HepG2 (cell line): ENCODE results near the gene PYGO2. TPM values are rescaled to one million over a fixed set of nuclear protein-coding genes. Genes with fewer than 3 reads are reported as not detected.

Experiments used
- CCDC6 ChIP-seq: sonication (generic); formaldehyde crosslinking; IDR thresholded peaks from 2 replicates; pipeline ENCODE4 v1.8.1; 2022; ENCODE audit warnings: mild to moderate bottlenecking, missing genetic modification reagents, moderate library complexity
- GPBP1L1 ChIP-seq: sonication (generic); formaldehyde crosslinking; IDR thresholded peaks from 2 replicates; pipeline ENCODE4 v1.5.0; 2020; ENCODE audit warnings: mild to moderate bottlenecking, missing genetic modification reagents
- HOXA5 ChIP-seq: sonication (generic); formaldehyde crosslinking; IDR thresholded peaks from 2 replicates; pipeline ENCODE4 v1.4.0; 2020; ENCODE audit warnings: missing genetic modification reagents
- IKZF4 ChIP-seq: sonication (generic); formaldehyde crosslinking; IDR thresholded peaks from 2 replicates; pipeline ENCODE4 v1.5.1; 2020; ENCODE audit warnings: borderline replicate concordance, mild to moderate bottlenecking, low read depth, missing genetic modification reagents; ENCODE audit errors: not compliant biosample characterization
- KLF16 ChIP-seq, 2 experiments: sonication (generic) in 1 of 2; formaldehyde crosslinking in 1 of 2; IDR thresholded peaks; 2 replicates each; pipeline versions ENCODE4 v1.6.1 to v1.8.0; 2016 to 2023; ENCODE audit warnings: missing genetic modification reagents in 2 of 2, missing compliant biosample characterization in 1 of 2
- MAF1 ChIP-seq: sonication (generic); formaldehyde crosslinking; IDR thresholded peaks from 2 replicates; pipeline ENCODE4 v1.5.0; 2020; ENCODE audit warnings: missing genetic modification reagents, borderline replicate concordance
- MAFG ChIP-seq: sonication (generic); formaldehyde crosslinking; IDR thresholded peaks from 2 replicates; pipeline ENCODE4 v1.5.1; 2020; ENCODE audit warnings: mild to moderate bottlenecking, missing genetic modification reagents
- MAX ChIP-seq: IDR thresholded peaks from 2 replicates; pipeline ENCODE4 v1.6.1; 2012; ENCODE audit warnings: inconsistent platforms
- SP1 ChIP-seq, 2 experiments: fragments of 450-650 bp in 1 of 2; sonication (generic) in 1 of 2; formaldehyde crosslinking in 1 of 2; IDR thresholded peaks; 2 replicates each; pipeline versions ENCODE4 v1.4.0 to v1.6.1; 2016 to 2020; ENCODE audit warnings: missing genetic modification reagents in 1 of 2
- SP4 ChIP-seq: sonication (generic); formaldehyde crosslinking; IDR thresholded peaks from 2 replicates; pipeline ENCODE4 v1.8.1; 2023; ENCODE audit warnings: mild to moderate bottlenecking, missing genetic modification reagents
- SRSF4 ChIP-seq: fragments of 200-400 bp; formaldehyde crosslinking; IDR thresholded peaks from one replicate; pipeline ENCODE4 v1.6.1; 2018; ENCODE audit warnings: mild to moderate bottlenecking, low read depth, low read length, moderate library complexity; ENCODE audit not compliant: poor library complexity, severe bottlenecking
- TBX3 ChIP-seq: fragments of 450-650 bp; IDR thresholded peaks from 2 replicates; pipeline ENCODE4 v1.6.1; 2017; ENCODE audit warnings: antibody characterized with exemption, mild to moderate bottlenecking, inconsistent platforms, borderline replicate concordance
- THAP9 ChIP-seq: sonication (generic); formaldehyde crosslinking; IDR thresholded peaks from 2 replicates; pipeline ENCODE4; 2020; ENCODE audit warnings: missing genetic modification reagents, mild to moderate bottlenecking, borderline replicate concordance
- U2AF1 ChIP-seq: fragments of 200-400 bp; formaldehyde crosslinking; optimal IDR thresholded peaks from 2 replicates; pipeline ENCODE3; 2017; ENCODE audit warnings: mild to moderate bottlenecking, low read depth, low read length
- ZNF432 ChIP-seq: sonication (generic); formaldehyde crosslinking; IDR thresholded peaks from 2 replicates; pipeline ENCODE4 v1.5.0; 2020; ENCODE audit warnings: missing genetic modification reagents, mild to moderate bottlenecking, borderline replicate concordance
- ZNF567 ChIP-seq: sonication (generic); formaldehyde crosslinking; IDR thresholded peaks from 2 replicates; pipeline ENCODE4 v1.8.1; 2023; ENCODE audit warnings: mild to moderate bottlenecking, missing genetic modification reagents, borderline replicate concordance
- polyA plus RNA-seq, 8 experiments: library from polyadenylated mRNA; depleted of rRNA in 3 of 8; stranded (reverse) in 7 of 8; unstranded in 1 of 8; fragments of >200 nt; fragmentation: Illumina TruSeq in 4 of 8; extraction: Trizol in 4 of 8; gene quantifications; 2 replicates each; pipeline versions ENCODE4 v1.2.1 to v1.2.3, GENCODE V29; 2011 to 2016; ENCODE audit warnings: low read depth in 4 of 8, missing spikeins in 1 of 8, mixed read lengths in 1 of 8; ENCODE audit not compliant: insufficient read depth in 1 of 8
- total RNA-seq, 5 experiments: library from RNA; depleted of rRNA; stranded (reverse); fragments of >200 nt; fragmentation: Illumina TruSeq; extraction: Trizol; gene quantifications; 2 replicates each; pipeline ENCODE4 v1.2.3, GENCODE V29; 2016; ENCODE audit warnings: low read depth in 1 of 5
- TF ChIP-seq, protein P1 (sequence below): sonication (generic); formaldehyde crosslinking; conservative IDR thresholded peaks from 2 replicates; pipeline ENCODE4 v1.4.0; 2020; ENCODE audit warnings: mild to moderate bottlenecking, missing genetic modification reagents, moderate library complexity
- TF ChIP-seq, protein P2 (sequence below): sonication (generic); formaldehyde crosslinking; IDR thresholded peaks from 2 replicates; pipeline ENCODE4 v1.4.0; 2020; ENCODE audit warnings: missing genetic modification reagents
- TF ChIP-seq, protein P3 (sequence below): IDR thresholded peaks from 2 replicates; pipeline ENCODE4 v1.6.1; 2016; ENCODE audit warnings: mild to moderate bottlenecking, missing biosample characterization, missing genetic modification reagents

Gene PYGO2
- total and polyA plus RNA-seq, 2 of the 13 experiments (the other 11 are each of a cell fraction or from before 2014, with no cell fraction given), result 20.3 to 21.8 TPM

- TF ChIP-seq KLF16 (CRISPR knock-in tag; IDR thresholded peaks at IDR 0.05) (peak in 1 of 2 experiments; percentile 48; a peak in 1 of 4 replicates), SP4 (CRISPR knock-in tag) (no peak; the same call in 1 of the 2 replicates), IKZF4 (CRISPR knock-in tag) (peak; percentile 39), MAFG (CRISPR knock-in tag) (no peak), GPBP1L1 (CRISPR knock-in tag) (no peak), ZNF567 (CRISPR knock-in tag) (no peak), CCDC6 (CRISPR knock-in tag) (no peak), SP1 (IDR thresholded peaks at IDR 0.05) (no peak), SP1 (CRISPR knock-in tag; IDR thresholded peaks at IDR 0.05) (no peak), HOXA5 (CRISPR knock-in tag) (peak; percentile 43; the same call in 1 of the 2 replicates), MAF1 (no peak), ZNF432 (CRISPR knock-in tag) (no peak), SRSF4 (no peak), U2AF1 (peak; percentile 68), MAX (peak; percentile 82), THAP9 (0 out of 2 replicates have a peak, but pooled peaks have one; percentile 32), TBX3 (no peak)
- TF ChIP-seq, protein P1, sequence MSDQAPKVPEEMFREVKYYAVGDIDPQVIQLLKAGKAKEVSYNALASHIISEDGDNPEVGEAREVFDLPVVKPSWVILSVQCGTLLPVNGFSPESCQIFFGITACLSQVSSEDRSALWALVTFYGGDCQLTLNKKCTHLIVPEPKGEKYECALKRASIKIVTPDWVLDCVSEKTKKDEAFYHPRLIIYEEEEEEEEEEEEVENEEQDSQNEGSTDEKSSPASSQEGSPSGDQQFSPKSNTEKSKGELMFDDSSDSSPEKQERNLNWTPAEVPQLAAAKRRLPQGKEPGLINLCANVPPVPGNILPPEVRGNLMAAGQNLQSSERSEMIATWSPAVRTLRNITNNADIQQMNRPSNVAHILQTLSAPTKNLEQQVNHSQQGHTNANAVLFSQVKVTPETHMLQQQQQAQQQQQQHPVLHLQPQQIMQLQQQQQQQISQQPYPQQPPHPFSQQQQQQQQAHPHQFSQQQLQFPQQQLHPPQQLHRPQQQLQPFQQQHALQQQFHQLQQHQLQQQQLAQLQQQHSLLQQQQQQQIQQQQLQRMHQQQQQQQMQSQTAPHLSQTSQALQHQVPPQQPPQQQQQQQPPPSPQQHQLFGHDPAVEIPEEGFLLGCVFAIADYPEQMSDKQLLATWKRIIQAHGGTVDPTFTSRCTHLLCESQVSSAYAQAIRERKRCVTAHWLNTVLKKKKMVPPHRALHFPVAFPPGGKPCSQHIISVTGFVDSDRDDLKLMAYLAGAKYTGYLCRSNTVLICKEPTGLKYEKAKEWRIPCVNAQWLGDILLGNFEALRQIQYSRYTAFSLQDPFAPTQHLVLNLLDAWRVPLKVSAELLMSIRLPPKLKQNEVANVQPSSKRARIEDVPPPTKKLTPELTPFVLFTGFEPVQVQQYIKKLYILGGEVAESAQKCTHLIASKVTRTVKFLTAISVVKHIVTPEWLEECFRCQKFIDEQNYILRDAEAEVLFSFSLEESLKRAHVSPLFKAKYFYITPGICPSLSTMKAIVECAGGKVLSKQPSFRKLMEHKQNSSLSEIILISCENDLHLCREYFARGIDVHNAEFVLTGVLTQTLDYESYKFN (CRISPR knock-in tag), result peak; percentile 82
- TF ChIP-seq, protein P2, sequence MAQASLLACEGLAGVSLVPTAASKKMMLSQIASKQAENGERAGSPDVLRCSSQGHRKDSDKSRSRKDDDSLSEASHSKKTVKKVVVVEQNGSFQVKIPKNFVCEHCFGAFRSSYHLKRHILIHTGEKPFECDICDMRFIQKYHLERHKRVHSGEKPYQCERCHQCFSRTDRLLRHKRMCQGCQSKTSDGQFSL (CRISPR knock-in tag), result no peak
- TF ChIP-seq, protein P3, sequence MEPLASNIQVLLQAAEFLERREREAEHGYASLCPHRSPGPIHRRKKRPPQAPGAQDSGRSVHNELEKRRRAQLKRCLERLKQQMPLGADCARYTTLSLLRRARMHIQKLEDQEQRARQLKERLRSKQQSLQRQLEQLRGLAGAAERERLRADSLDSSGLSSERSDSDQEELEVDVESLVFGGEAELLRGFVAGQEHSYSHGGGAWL, result no peak
Measured at GRCh38 chr1:154972517-154973343, 11.1 kb upstream of the PYGO2 start (continued).
